CD4-positive, alpha-beta T cell treated with Interleukin-17A for 4 hours (primary cell): ENCODE data around the gene CC2D1A.
A peak's percentile ranks its signal among the peaks of the same experiment; 100 is the strongest.

Experiments used
- DNase-seq: peaks from one replicate; pipeline ENCODE4 v3.0.0-alpha.2; 2020; ENCODE audit warnings: mixed read lengths

The CC2D1A gene

DNA sequence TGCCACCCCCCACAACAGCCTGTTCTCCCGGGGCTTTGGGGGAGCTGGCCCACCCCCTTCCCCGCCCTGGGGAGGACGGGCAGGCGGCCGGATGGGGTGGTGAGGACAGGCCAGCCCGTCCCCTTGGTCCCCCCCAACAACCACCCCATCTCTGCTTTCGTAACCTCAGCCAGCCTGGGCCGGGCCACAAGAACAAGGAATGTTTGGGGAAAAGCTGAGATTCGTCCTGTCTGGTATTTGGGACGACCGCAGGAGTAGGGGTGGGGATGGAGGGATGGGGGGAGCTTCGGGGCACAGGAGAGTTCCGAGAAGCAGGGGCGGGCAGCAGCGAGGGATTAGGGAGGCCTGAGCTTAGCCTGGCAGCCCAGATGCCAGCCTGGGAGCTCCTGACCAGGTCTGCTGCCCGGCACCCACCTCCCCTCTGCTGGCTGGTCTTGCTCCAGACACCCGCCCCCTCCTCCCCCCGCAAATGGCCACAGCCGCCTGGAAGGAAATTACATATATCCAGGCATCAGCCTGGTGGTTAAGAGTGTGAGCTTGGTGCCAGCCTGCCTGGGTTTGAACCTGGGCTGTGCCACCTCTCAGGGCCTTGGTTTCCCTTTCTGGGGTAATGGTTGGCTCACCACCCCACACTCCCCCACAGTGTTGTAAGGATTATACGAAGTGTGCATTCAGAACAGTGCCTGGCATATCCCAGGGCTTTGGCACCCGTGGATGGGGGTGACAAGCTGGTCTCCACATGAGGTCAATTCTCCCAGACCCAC is 32.5 kb downstream of the CC2D1A start, which contains the start of gene PODNL1:
TSS of gene PODNL1 (minus strand) at position 117 of the 764 bp plus-strand sequence. CDS start 236 bp downstream, outside the sequence.
- no peak for DNase-seq

DNA sequence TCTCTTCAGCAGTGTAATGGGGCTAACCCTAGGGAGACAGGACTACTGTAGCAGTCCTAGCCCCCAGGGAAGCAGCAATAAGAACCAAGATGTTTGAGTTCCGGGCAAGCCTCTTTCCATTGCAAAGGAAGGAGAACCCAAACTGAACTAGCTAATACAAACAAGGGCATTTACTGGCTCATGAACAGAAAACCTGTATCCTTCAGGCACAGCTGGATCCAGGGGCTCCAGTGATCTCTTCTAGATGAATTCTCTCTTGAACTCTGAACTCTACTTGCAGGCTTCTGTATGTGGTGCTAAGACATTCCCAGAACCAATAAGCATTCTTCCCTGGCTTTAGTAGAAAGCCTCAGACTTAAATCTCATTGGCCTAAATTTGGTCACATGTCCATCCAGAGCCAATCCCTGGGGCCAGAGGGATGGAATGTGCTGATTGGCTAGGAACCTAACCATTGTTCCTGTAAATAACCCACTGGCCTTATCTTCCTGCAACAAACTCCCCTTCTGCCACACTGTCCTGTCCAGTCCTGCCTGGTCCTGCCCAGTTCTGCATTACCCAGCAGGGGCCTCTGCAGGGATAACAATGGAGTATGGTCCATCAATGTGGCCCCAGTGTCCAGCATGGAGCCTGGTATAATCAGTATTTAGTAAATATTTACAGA is 36.2 kb downstream of the CC2D1A start:
- DNase-seq, result no peak

DNA sequence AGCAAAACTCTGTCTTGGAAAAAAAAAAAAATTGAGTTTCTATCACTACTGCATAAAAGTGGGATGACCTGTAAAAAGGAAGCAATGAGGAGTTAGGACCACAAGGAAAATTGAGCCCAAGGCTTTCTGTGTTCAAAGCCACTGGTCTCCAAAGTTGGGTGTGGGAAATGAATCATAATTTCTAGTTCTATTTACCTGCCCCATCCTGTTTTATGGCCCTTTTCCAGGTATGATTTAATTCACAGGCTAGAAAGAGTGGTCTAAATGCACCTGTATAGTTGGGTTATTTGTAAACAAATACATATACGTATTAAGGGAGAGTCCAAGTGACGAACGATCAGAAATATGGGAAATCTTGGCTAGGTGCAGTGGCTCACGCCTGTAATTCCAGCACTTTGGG is 40.4 kb downstream of the CC2D1A start:
- no peak for DNase-seq

- DNase-seq, result no peak
These were observed 45.0 kb downstream of the CC2D1A start for GRCh38 chr19:13951043-13951442.

- no peak for DNase-seq
These were observed 45.8 kb downstream of the CC2D1A start for GRCh38 chr19:13951799-13952153.

DNA sequence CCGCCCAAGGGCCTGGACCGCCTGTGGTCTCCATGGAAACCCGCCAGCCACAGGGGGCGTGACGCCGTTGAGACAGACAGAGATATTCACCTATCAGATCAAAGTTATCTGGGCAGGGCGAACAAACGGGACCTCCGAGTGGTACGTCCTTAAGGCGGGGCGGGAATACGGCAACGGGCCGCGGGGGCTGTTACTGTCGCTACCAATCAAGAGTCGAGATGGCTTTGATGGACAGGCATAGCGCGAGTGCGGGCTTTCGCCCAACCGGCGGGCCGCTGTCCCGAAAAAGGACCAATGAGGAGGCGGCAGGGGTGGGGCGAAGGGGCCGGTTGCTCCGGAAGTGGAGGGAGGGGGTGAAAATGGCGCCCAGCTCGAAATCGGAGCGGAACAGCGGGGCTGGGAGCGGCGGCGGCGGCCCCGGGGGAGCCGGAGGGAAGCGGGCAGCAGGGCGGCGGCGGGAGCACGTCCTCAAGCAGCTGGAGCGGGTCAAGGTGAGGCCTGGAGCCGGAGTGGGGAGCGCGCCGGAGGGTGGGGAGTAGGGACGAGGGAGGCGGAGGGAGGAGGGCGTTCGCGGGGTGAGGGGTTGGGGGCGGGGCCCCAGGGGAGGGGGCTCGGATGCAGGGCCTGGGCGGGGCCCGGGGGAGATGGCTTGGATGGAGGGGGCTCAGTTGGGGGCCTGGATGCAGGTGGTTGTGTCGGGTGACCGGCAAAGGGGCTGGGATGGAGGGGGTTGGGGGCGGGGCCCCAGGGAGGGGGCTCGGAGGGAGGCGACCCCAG is 46.3 kb downstream of the CC2D1A start, which contains the start of gene DCAF15:
TSS of gene DCAF15 (plus strand) at position 356 of the 777 bp plus-strand sequence. CDS start at position 360, 4 bp downstream.
- peak; percentile 98 for DNase-seq

DNA sequence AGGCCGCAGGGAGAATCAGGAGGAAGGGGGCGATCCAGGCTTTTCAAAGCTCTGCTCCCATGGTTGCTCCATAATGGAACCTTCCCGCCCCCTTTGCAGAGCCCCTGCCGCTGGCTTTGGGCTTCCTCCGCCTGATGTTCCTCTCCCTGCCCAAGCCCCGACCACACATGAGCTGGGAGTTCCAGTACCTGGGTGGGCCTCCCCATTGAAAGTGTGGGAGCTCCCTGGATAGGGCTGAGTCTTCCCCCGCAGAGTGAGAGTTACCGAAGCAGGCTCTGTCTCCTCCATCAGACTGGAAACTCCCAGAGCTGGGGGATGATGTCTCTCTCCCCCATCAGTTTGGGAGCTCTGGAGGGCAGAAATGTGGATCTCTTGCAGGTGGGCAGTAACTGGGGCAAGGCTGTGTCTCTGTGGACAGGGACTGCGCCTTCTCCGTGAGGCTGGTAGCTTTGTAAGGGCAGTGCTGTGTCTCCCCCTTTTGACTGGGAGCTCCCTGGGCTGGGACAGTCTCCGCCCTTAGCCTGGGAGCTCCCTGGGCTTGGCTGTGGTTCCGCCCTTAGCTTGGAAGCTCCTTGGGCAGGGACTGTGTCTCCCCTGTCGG is 47.0 kb downstream of the CC2D1A start:
- DNase-seq, result no peak

GRCh38 chr19:13954185-13954584 is 48.2 kb downstream of the CC2D1A start:
- no peak for DNase-seq

DNA sequence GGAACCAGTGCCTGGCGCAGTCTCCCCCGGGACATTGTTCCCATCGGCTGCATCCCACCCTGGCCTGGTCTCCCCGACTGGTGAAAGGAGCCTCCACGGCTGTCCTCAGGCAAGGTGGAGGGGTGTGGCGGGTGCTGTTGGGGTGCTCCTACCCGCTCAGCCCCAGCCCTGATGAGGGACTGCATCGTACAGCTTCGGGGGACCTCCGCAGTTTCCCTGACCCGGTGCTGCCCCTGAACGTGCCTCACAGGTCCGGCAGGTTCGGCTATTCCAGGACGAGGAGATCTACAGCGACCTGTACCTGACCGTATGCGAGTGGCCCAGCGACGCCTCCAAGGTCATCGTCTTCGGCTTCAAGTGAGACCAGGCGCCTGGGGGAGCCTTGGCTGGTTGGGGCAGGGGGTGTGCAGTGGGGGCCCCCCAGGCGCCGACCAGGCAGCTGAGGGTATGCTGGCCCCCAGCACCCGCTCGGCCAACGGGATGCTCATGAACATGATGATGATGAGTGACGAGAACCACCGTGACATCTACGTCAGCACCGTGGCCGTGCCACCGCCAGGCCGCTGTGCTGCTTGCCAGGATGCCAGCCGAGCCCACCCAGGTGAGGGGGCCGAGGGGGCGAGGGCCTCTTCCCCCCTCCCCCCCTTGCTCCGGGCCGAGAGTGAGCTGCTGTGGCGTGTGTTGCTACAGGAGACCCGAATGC is 49.8 kb downstream of the CC2D1A start:
- no peak for DNase-seq

DNA sequence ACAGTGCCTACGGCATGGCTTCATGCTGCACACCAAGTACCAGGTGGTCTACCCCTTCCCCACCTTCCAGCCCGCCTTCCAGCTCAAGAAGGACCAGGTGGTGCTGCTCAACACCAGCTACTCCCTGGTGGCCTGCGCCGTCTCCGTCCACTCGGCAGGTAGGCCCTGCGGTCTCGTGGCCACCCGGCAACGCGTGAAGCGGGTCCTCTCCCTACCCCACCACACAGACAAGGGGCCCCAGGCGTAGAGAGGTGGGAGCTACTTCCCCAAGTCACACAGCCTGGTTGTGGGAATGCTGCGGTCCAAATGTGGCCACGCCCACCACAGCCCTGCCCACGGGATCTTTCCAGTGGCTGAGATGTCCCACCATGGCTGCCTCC is 50.4 kb downstream of the CC2D1A start:
- no peak for DNase-seq

GRCh38 chr19:13957051-13957450 is 51.0 kb downstream of the CC2D1A start:
- DNase-seq, result no peak

DNA sequence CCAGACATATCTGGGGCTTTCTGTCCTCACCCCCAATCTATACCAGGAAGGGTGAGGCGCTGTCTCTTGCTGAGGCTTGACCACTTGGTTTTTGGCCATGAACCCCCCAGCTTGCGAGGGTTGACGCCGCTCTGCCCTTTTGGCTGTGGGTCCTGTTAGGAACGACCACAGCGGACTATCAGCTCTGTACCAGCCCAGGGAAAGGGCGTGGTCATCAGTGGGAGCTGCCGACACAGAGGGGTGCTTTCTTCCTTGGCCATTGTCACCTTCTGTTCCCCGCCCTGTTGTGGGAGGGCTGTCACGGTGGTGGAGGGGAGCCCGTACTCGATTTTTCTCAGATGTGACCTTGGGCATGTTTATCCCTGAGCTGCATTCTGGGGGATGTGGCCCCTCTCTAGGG is 52.0 kb downstream of the CC2D1A start:
- DNase-seq, result no peak

DNA sequence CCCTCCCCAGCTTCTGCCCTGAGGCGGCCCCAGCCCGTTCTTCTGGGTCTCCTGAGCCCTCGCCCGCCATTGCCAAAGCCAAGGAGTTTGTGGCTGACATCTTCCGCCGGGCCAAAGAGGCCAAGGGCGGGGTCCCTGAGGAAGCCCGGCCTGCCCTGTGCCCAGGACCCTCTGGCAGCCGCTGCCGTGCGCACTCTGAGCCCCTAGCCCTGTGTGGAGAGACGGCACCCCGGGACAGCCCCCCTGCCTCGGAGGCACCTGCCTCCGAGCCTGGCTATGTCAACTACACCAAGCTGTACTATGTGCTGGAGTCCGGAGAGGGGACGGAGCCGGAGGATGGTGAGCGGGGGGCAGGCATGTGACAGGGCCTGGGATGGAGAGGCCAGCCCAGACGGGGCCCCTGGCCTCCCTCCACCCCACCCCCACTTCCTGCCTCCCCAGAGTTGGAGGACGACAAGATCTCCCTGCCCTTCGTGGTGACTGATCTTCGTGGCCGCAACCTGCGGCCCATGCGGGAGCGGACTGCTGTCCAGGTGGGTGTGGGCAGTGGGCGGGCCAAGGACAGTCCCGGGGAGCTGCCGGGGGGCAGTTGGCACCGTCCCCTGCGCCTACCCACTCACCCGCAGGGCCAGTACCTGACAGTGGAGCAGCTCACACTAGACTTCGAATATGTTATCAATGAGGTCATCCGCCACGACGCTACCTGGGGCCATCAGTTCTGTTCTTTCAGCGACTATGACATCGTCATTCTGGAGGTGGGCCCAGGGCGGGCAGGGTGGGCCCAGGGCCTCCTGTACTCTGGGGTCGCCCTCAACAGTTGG is 53.4 kb downstream of the CC2D1A start:
- no peak for DNase-seq

- peak; percentile 59 for DNase-seq
These were observed 54.2 kb downstream of the CC2D1A start for GRCh38 chr19:13959962-13960862.

DNA sequence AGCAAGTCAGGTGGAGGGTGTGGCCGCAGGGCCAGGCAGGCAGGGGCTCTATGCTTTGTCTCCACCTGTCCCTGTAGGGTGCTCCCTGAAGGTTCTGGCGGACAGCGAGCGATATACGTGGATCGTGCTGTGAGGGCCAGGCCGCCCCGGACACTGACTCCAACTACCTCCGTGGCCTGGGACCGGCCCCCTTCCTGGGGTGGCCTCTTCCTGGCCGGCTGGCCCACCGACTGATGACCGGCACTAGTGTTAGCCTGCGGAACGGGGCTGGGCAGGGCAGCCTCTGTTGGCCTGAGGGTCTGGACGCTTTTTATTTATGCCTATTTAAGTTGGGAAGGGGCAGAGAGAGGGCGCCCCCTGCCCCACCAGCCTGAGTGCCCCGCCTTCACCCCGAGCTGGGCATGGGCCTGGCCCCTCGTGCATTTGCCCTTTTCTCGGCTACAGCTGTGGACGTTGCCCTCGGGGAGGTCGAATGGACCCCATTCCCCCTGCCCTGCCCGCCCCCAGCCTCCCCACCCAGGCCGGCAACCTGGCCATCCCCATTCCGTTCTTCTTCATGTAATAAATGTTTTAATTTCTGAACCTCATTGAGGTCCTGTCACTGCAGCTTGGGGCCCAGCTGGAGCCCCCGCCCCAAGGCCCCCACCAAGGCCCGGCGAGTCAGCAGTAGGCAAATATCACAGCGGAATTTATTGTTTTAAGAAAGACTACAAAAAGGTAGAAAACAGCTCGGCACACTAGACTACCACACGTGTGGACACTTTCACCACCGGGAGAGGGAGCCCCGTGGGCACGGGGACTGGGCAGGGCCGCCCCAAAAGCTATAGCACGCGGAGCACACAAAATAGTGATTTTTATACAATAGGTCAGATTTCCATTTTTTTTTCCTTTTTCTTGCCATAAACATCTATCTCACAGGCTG is 55.1 kb downstream of the CC2D1A start:
- DNase-seq, result no peak

- DNase-seq, result no peak
These were observed 56.1 kb downstream of the CC2D1A start for GRCh38 chr19:13961826-13962698.

GRCh38 chr19:13962699-13963602 is 57.0 kb downstream of the CC2D1A start:
- DNase-seq, result no peak
